ENCODE results near the gene ATF6. TPM values are rescaled to one million over a fixed set of nuclear protein-coding genes. Genes with fewer than 3 reads are reported as not detected.

Gene ATF6
- total RNA-seq, 2 experiments from 2014 or later = 16.9 to 17.3 TPM

GRCh38 chr1:161738627-161739287 is 27.4 kb upstream of the ATF6 start:
- peaks cover 3% of the 10 kb centered on the region for H3K27me3 Mint-ChIP-seq
- TF ChIP-seq CTCF (IDR thresholded peaks at IDR 0.05) = peak; percentile 54
- CTCF ChIA-PET = interaction anchor here (0.6 to 9.1 kb wide), 16 partner anchors 8 to 298 kb away, joined by 3 to 69 read pairs (median 6); partner anchors contain the start of genes DUSP12 and FCRLA
- H3K9me3 Mint-ChIP-seq = no peaks in the 10 kb centered on the region
- H3K27ac Mint-ChIP-seq = peak overlapping the region; percentile 56
- DNase-seq = peak; percentile 82
- ATAC-seq = peak; percentile 76
- intact Hi-C loops (cut with micrococcal nuclease) = loop anchor here (5.0 to 10.0 kb wide), 2 partner anchors 91 to 114 kb away; no protein-coding TSS in a partner anchor
- peaks cover 43% of the 10 kb centered on the region for H3K4me1 Mint-ChIP-seq (ENCODE audit: low read depth)
- no peaks in the 10 kb centered on the region for H3K36me3 Mint-ChIP-seq (ENCODE audit: low read depth)
- POLR2A ChIA-PET = no interaction called here
- H3K4me3 Mint-ChIP-seq = no peak overlapping the region

- POLR2A ChIA-PET = interaction anchor here (0.8 kb wide), 1 partner anchor 309 kb away, joined by 3 read pairs; no protein-coding TSS in a partner anchor
- Mint-ChIP-seq H3K4me1 (ENCODE audit: low read depth) (peaks cover 54% of the 10 kb centered on the region), H3K36me3 (ENCODE audit: low read depth) (no peaks in the 10 kb centered on the region), H3K9me3 (no peaks in the 10 kb centered on the region), H3K4me3 (no peak overlapping the region), H3K27ac (no peak overlapping the region), H3K27me3 (peaks cover 3% of the 10 kb centered on the region)
- intact Hi-C loops (cut with micrococcal nuclease) = loop anchor here (2.0 to 10.0 kb wide), 4 partner anchors 93 to 253 kb away; no protein-coding TSS in a partner anchor
- TF ChIP-seq CTCF (IDR thresholded peaks at IDR 0.05) = no peak
- no peak for DNase-seq
- no peak for ATAC-seq
- CTCF ChIA-PET = interaction anchor here (0.7 to 9.1 kb wide), 14 partner anchors 8 to 266 kb away, joined by 3 to 69 read pairs (median 4); partner anchors contain the start of gene DUSP12
Observed at GRCh38 chr1:161739865-161740566, 26.1 kb upstream of the ATF6 start.

DNA sequence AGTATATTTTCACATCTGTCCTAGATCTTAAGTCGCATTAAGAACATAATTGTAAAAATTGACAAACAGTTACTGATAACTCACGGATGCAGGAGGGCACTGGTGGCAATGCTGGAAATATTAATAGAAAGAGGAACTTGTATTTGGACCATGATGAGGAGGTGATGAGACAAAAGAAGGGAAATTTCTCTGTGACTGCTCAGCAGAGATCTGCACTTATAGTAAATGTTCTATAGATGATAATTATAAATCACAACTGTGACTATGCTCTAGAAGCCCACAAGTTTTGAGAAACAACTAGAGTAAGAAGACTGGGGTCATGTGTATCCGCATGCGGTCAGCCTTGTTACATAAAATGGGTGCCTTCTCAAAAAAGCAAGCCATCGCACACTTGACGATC is 25.2 kb upstream of the ATF6 start:
- Mint-ChIP-seq H3K27me3 (peaks cover 5% of the 10 kb centered on the region), H3K4me1 (ENCODE audit: low read depth) (peaks cover 54% of the 10 kb centered on the region), H3K4me3 (no peak overlapping the region), H3K27ac (no peak overlapping the region), H3K9me3 (no peaks in the 10 kb centered on the region), H3K36me3 (ENCODE audit: low read depth) (no peaks in the 10 kb centered on the region)
- intact Hi-C loops (cut with micrococcal nuclease) = loop anchor here (2.0 to 10.0 kb wide), 2 partner anchors 206 to 254 kb away; no protein-coding TSS in a partner anchor
- ATAC-seq (no peak), DNase-seq (no peak)
- ChIA-PET CTCF (interaction anchor here (0.7 to 9.1 kb wide), 20 partner anchors 8 to 261 kb away, joined by 3 to 69 read pairs (median 4); partner anchors contain the start of gene DUSP12), POLR2A (interaction anchor here (0.6 to 1.4 kb wide), 2 partner anchors 21 to 26 kb away, joined by 3 to 5 read pairs; no protein-coding TSS in a partner anchor)
- no peak for TF ChIP-seq CTCF (IDR thresholded peaks at IDR 0.05)

DNA sequence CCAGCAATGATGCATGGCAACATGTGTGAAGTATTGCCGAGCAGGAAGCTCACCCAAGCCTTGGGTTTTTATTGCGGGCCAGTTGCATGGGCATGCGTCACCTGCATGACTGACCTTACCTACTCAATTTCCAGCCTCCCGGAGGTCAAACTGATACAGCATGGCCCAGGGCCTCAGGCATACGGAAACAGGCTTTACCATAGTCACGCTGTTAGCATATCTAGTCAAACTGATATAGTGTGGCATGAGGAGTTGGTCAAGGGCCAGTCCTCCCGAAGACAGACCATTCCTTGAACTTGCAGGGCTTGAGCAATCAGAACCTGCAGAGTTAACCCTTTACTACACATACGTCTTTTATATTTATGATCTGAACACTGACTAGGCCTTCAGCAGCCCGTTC is 22.9 kb upstream of the ATF6 start:
- Mint-ChIP-seq H3K9me3 (no peaks in the 10 kb centered on the region), H3K36me3 (ENCODE audit: low read depth) (no peaks in the 10 kb centered on the region), H3K27me3 (peaks cover 4% of the 10 kb centered on the region), H3K4me3 (no peak overlapping the region), H3K27ac (no peak overlapping the region), H3K4me1 (ENCODE audit: low read depth) (peaks cover 47% of the 10 kb centered on the region)
- intact Hi-C loops (cut with micrococcal nuclease) = loop anchor here (10.0 kb wide), 1 partner anchor 208 kb away; no protein-coding TSS in a partner anchor
- DNase-seq (no peak), ATAC-seq (no peak)
- no peak for TF ChIP-seq CTCF (IDR thresholded peaks at IDR 0.05)
- ChIA-PET CTCF (interaction anchor here (0.8 to 6.5 kb wide), 3 partner anchors 17 to 259 kb away, joined by 3 to 51 read pairs (median 11); no protein-coding TSS in a partner anchor), POLR2A (no interaction called here)
